Activated CD4-positive, alpha-beta T cell treated with anti-CD3 and anti-CD28 coated beads for 48 hours (primary cell): ENCODE measurements around the gene NRAS.

Experiments
- DNase-seq: peaks from one replicate; pipeline ENCODE4 v3.0.0-alpha.2; 2020

Gene NRAS

DNA sequence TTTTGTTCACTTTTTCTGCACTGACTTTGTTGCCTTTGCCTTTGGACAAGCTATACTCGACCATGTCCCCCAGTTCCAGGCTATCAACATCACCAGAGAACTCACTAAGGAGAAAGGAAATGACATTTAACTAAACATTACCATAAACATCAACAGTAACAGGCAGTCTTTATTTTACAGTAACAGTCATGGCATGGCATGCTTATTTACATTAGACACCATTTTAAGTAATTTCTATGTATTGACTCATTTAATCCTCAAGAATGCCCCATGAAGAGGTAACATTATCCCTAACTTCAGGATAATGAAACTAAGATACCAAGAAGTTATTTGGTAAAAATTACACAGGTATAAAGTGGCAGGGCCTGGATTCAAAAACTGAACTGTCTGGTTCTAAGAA lies 8.7 kb upstream of the NRAS start:
- DNase-seq, result no peak

DNA sequence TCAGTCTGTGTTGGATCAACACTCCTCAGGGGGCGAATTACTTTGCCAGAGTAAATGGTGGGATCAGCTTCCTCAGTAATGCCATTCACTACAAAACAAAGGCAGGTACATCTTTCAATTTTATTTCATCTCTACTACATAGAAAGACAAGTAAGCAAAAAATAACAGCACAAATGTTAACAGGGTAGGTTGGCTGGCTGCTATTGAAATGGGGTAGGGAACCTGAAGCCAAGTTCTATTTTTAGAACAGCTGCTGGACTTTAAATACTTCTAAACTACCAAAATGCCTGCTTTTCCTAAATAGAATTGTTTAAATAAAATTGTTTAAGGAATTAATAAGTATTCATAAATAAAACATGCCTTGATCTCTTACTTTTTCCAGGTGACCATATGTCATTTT lies 7.3 kb upstream of the NRAS start:
- DNase-seq, result no peak

DNA sequence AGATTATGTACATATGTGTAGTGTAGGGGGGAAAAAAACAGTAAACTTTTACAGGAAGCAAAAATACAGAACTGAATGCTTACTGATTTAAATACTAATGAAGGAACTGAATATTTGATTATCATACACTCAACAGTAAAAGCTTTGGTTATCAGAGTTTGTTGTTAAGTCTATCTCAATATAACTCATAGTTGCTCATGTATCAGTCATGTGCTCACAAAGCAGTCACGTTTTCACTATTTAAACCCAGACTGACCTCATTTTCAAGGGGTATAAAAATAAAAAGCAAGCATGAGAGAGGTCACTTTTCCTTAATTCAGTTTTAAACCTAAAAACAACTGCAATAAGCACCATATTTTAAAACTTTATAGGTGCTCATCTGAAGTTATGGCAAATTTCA lies 6.9 kb upstream of the NRAS start:
- no peak for DNase-seq

DNA sequence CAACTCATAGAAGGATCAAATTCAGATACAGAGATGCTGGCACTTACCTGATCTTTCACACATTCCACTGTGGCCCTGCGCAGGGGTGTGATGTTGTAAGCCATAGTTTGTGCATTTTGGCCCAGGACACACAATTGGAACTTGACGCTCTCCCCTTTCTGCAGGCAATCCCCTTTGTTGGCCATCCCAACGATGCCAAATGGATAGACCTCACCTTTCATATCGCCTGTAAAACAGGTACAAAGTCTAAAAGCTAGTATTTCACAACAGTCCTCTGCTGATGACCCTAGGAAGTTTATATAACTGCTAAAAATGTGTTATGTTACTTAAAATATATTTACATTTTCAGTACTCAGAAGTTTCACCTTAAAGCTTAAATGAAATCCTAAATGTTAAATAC lies 3.9 kb upstream of the NRAS start:
- DNase-seq, result no peak

DNA sequence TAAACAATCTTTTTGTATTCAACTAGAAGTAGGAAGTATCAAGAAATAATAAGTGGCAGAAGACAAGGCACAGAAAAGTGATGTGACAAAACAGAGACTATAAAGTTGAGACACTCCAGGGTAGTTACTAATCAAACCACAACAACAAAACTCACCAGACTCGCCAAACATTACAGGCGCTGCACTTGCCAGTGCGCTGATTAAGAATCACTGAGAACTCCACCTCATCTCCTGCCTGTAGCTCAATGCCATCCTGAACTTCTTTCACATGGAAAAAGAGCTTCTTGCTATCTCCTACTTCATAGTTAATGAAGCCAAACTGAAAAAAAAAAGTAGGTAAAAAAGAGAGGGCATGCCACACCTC lies 2.8 kb upstream of the NRAS start:
- DNase-seq, result no peak

DNA sequence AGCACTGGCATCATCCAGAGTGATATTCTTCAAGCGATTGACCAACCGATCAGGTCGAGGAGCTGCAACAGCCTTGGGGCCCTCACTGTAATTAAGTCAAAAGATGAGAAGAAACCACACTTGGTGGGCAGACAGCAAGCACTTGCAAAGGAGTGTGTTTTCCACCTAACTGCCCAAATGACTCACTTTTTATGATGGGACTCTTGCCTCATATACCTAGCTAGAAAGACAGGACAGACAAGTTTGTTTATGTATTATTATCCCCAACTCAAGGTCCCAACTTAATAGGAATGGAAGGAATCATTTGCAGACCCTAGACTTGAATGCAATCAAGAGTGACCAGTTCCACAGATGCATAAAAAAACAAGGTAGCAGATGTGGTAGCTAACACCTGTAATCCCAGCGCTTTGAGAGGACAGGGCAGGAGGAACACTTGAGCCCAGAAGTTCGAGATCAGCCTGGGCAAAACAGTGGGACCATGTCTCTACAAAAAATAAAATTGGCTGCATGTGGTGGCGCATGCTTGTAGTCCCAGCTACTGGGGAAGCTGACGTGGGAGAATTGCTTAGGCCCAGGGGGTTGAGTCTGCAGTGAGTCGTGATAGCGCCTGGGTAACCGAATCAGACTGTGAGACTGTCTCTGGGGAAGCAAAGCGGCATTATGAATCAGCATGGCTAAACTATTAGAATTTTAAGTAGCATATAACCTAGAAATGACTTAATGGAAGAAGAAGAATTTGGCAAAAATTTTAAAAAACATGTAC lies 2.3 kb upstream of the NRAS start:
- peak; percentile 51 for DNase-seq

DNA sequence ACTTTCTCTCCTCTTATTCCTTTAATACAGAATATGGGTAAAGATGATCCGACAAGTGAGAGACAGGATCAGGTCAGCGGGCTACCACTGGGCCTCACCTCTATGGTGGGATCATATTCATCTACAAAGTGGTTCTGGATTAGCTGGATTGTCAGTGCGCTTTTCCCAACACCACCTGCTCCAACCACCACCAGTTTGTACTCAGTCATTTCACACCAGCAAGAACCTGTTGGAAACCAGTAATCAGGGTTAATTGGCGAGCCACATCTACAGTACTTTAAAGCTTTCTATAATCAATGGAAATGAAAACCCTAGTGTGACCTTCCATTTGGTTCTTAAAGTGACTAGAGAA lies 643 bp downstream of the NRAS start:
- no peak for DNase-seq

DNA sequence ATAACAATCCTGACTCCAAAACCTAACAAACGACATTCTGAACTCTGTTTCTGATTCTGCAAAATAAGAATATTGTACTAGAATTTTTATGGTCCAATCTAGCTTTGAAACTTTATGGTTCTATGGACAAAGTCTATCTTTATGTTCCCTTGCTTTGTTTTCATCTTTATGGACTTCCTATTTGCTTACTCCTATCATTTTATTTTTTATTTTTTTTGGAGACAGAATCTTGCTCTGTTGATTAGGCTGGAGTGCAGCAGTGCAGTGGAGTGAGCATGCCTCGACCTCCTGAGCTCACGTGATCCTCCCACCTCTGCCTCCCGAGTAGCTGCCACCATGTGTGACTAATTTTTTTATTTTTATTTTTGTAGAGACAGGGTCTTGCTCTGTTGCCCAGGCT lies 3.6 kb downstream of the NRAS start:
- DNase-seq, result no peak

DNA sequence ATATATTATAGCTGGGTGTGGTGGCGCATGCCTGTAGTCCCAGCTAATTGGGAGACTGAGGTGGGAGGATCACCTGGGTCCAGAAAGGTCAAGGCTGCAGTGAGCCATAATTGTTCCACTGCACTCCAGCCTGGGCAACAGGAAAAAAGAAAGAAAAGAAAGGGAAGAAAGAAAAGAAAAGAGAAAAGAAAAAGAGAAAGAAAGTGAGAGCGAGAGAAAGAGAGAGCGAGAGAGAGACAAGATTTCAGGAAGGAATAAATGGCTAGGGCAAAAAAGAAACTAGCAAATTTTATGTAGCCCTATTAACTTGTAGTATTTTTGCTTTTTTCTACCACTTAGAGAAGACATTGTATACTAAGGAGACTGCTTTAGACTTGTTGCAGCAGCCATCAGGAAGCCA lies 6.2 kb downstream of the NRAS start:
- no peak for DNase-seq

DNA sequence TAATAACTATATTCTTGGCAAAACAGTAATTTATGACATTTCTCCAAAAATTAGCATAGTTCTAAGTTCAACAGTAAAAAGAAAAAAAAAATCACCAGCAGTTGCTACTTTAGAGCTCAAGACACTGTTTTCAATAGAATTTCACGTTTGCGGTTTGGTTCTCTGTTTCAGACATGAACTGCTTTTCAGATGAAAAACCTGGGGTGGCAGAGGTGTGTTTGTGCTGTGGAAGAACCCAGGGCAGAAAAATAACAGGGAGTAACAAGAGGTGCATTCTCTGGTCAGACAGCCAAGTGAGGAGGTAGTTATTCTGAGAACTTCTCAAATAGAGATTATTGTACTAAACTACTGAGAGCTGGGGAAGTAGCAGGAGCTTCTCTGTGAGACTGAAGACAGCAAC lies 9.0 kb downstream of the NRAS start:
- no peak for DNase-seq

DNA sequence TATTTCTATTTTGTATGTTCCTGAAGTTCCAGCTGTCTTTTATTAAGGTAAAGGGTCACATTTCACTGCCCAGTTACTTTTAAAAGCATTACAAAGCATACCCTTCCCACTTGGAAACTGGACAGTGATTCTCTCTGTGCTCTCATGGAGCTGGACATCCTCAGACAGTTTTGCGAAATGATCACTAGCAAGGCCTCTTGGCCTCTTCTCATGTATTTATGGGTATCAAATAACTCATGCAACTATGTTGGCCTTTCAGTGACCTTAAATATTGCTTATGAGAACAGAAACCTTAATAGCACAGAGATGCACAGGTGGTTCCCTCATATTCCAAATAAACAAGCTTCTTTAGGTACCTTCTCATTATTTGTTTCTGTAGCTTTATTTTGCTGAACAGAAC lies 13.3 kb downstream of the NRAS start:
- no peak for DNase-seq

DNA sequence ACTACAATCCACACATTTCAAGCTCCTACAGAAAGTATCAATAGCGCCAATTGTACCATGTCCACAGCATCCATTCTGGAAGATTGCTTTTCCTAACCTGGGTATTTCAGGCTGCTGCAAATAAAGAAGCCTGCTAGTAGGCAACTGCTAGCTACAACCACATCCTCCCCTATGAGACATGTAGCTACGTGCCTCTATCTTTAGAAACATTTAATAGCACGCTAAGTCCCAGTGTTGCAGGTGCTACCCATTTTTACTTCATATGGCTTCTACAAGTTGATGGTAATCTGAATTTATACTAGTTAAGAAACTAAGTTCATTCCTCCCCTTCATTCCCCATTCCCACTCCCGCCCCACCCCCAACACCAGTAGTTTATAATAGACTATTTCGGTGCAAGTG lies 13.8 kb downstream of the NRAS start:
- DNase-seq, result no peak

DNA sequence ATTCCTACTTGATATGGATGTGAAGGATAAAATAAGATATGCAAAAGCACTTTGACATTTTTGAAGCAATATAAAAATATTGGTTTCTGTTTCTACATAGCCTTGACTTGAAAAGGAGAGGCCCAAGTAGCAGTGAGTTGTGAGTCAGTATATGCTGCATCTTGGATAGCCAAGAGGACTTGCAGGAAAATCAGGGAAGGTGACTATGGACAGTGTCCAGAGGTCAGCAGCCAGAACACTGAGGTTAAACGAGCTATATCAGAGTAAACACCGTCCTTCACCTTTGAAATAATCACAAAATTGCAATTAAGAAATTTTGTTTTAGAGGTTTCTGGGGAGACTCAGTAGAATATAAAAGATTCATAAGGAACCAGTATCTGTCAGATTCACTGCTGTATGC lies 14.6 kb downstream of the NRAS start:
- DNase-seq, result no peak

DNA sequence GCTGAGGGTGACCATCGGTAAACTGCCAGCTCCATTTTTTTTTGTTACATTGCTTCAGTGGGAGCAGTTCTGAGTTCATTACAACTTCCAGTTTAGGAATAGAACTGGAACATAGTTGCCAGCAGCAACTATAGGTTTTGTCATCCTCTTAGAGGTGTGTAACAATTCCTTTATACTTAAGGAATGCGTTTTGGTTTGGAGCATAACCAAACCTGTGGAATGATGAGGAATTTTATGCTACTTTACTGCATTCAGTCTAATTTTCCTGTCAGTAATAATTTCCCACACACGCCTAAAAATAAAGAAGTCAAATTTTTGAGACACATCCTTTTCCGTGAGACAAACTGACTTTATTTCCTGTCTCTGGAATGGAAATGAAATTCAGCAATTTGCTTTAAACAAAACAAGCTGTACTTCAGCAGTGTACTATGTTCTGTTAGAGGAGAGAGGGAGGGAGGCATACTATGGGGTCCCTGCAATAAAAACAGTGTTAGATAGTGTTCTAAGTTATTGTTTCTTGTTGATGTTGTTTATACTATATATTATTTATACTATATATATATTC lies 16.5 kb downstream of the NRAS start:
- DNase-seq, result no peak

DNA sequence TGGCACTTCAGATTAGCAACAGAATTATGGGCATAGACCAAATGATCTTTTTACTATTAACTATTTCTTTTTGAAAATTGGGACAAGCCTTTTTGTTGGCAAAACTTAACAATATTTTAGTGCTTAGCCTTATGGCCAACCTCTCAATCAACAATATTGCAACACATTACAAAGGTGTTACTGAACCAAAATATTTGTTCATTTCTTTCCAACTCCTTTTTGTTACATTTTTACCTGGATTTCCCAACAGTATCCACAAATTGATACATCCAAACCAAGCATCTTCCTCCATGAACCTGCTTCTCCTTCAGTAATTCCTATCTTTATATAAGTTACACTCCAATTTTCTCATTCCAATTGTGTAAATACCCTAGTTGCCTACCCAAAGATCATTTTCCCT lies 19.8 kb downstream of the NRAS start:
- no peak for DNase-seq

DNA sequence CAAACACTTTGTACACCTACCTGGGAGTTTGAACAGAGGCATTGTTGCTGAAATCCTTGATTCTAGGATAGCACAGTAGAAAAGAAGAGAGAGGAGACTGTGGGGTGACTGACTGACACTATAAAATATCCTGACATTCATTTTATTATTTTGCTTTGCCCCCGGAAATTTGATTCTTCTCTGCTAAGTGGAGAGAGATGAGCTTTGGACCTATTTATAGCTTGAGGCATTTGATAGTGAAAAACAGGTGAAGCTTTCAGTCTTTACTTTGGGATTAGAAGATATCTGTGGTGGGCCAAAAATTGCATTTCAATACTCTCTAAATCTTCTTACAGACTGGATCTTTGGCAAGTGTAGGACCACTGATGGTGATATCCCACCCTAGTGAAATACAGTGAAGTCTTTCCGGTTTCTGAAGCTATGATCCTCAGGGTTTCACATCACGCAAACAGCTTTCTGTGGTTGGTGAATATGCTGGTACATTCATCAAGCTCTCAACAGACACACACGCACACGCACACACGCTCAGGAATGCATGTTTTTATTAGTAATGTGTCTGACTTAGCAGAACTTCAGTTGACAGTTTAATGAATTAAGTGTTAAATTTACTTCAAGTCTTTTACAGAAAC lies 21.0 kb downstream of the NRAS start, which contains the start of gene AMPD1:
TSS of gene AMPD1 (minus strand) at position 117 of the 629 bp plus-strand sequence. CDS start at position 42, 75 bp downstream.
- no peak for DNase-seq

DNA sequence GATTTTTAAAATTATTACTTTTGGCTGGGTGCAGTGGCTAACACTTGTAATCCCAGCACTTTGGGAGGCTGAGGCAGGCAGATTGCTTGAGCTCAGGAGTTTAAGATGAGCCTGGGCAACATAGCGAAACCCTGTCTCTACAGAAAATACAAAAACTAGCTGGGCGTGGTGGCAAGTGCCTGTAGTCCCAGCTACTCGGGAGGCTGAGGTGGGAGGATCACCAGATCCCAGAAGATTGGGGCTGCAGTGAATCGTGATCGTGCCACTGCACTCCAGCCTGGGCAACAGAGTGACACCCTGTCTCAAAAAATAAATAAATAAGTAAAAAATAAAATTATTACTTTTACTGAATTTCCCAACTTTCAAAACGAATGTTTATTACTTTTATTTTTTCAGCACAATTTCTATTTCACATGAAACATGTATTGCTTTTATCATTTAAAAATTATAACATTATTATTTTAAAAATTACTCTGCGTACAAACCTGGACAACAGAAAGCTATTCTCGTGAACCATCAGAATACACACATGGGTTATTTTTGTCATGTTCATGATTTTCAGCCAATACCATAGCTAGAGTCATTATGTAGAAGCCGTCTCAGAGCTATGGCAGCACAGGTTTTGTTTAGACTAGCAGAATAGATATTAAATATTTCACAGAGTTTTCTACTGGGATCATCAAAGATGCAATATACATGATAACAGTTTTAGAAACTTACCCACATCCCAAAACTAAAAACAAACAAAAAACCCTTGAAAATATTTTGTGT lies 21.8 kb downstream of the NRAS start:
- no peak for DNase-seq

DNA sequence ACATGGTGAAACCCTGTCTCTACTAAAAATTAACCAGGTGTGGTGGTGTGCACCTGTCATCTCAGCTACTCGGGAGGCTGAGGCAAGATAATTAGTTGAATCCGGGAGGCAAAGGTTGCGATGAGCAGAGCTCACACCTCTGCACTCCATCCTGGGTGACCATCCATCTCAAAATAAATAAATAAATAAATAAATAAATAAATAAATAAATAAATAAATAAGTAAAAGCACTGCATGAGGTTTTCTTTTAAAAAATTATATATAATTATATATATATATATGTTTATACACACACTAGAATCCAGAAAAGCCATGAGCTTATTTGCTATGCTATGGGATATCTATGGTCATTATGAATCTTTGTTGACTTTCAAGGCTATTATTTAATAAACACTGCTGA lies 23.6 kb downstream of the NRAS start:
- DNase-seq, result no peak

DNA sequence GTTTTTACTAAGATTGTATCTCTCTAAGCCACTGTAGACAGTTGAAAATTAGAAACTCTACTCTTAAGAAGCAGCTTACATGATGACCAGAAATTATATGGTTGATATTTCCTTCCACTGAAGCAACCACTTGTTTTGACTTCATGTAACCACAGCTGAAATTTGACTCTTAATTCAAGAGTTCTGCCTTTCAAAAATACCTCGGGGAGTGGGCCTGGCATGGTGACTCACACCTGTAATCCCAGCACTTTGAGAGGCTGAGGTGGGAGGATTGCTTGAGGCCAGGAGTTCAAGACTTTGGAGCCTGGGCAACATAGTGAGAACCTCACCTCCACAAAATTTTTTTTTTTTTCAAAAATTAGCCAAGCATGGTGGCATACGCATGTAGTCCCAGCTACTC lies 25.5 kb downstream of the NRAS start:
- no peak for DNase-seq

DNA sequence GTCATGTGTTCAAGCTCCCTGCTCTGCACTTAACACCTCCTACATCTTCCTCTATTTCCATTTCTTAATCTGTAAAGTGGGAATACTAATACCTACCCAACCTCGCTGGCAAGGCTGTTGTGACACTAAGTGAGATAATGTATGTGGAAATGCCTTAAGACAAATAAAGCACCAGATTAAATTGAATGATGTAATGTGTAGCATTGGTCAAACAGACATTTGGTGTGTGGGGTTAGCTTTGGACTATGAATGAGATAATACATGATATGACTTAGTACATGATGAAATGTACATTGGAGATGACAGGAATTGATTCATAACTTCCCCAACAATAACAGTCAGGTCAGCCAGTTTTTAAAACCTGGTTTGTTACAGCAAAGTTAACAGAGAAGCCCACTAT lies 26.4 kb downstream of the NRAS start:
- DNase-seq, result no peak

DNA sequence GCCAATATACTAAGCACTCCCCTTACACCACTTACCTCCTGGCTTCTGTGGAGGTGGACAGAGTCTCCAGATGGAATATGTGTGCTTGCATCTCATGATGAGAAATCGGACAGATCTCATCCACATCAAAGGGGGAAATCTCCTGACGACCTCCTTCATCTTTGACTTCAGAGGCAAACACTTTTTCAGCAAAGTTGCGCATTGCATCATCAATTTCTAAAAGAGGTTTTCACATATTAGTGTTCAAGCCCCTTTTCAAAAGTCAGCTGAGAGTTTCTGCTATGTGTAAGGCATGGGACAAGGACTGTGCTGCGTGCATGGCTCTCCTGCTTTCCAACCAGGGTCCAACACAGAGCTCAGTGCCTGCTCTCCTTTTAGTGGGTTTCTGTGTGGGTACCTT lies 28.0 kb downstream of the NRAS start:
- DNase-seq, result no peak

DNA sequence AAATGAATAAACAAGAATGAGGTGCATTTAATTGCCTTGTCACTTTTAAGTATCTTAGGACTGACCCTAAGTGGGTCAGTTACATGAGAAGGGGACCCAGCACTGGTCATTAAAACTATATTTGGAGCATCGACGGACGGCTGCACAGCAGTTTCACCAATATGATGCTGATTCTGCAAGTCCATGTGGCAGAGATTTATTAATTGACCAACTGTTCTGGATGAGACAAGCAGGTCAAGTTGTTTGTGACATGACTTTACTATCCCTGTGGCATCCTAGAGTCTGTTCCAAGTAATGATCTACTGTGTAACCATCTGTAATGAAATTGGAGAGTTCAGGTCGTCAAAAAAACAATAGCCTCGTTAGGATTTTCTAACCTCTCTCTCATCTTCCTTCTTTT lies 30.7 kb downstream of the NRAS start:
- DNase-seq, result no peak

DNA sequence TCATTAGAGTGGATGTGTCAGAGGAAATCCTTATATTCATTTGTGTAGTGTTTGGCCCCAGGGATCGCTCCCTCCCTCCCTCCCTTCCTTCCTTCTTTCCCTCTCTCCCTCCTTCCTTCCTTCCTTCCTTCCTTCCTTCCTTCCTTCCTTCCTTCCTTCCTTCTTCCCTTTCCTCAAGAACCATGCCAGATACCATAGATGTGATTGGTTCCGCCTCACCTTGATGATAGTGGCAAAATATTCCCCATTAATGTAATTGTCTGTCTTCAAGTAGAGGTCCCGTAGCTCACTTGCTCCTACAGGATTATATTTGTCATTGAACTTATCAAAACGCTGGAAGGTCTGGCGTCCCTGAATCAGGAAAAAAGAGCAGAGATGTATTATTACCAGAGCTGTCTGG lies 38.9 kb downstream of the NRAS start:
- no peak for DNase-seq

DNA sequence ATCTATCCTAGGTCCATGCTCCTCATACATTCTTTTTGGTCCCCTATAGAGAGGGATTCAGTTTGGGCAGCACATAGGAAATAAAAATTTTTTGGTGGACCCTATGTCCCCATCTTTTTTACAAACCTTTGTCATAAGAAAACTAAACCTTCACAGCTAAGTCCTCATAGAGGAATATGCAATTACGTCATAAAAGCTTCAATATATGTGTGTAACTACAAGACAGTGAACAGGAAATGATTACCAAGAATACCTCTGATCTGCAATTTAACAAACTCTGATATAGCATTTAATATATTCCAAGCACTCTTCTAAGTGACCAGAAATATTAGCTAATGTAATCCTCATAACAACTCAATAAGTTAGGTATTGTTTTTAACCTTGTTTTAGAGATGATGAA lies 40.5 kb downstream of the NRAS start:
- DNase-seq, result no peak
